Gastrocnemius medialis (tissue), 4 donors: ENCODE measurements around the gene DNAH3. TPM values are rescaled to one million over a fixed set of nuclear protein-coding genes. Genes with fewer than 3 reads are reported as not detected.
A peak's percentile ranks its signal among the peaks of the same experiment; 100 is the strongest.
"Not testable (repeated sequence)": the region's sequence is repeated elsewhere in the genome, so short reads cannot be mapped to it uniquely, and the experiment has no call there.

ENCODE experiments used
- ATAC-seq, 2 donors: fragments of 150-250 bp; one replicate each; pipeline ENCODE4 v1.9.1; 2016
- DNase-seq, 2 donors: peaks; one replicate each; pipeline ENCODE4 v3.0.0-alpha.2; 2019
- H3K27ac ChIP-seq, 4 donors: fragments of 200-600 bp; sonication (generic); 1 replicate in 1 of 4; 2 replicates in 3 of 4; pipeline ENCODE4 v1.5.1; 2016 to 2018; ENCODE audit warnings: mild to moderate bottlenecking in 2 of 4, moderate library complexity in 1 of 4
- H3K27me3 ChIP-seq, 3 donors: fragments of 200-600 bp; sonication (generic) in 2 of 3; 1 replicate in 1 of 3; 2 replicates in 2 of 3; pipeline versions ENCODE4 v1.5.1 to v1.6.0; 2016 to 2019; ENCODE audit warnings: mild to moderate bottlenecking in 1 of 3, moderate library complexity in 1 of 3
- H3K36me3 ChIP-seq, 2 donors: fragments of 200-600 bp; sonication (generic) in 1 of 2; one replicate each; pipeline ENCODE4 v1.5.1; 2017 to 2018
- H3K4me1 ChIP-seq, 2 donors: fragments of 200-600 bp; sonication (generic) in 1 of 2; one replicate each; pipeline ENCODE4 v1.5.1; 2016 to 2017; ENCODE audit warnings: mild to moderate bottlenecking in 2 of 2
- H3K4me3 ChIP-seq, 4 donors: fragments of 200-600 bp; sonication (generic) in 3 of 4; 1 replicate in 1 of 4; 2 replicates in 3 of 4; pipeline ENCODE4 v1.5.1; 2016 to 2019; ENCODE audit warnings: mild to moderate bottlenecking in 2 of 4
- H3K9me3 ChIP-seq, 3 donors: fragments of 200-600 bp; sonication (generic) in 2 of 3; 1 replicate in 1 of 3; 2 replicates in 2 of 3; pipeline ENCODE4 v1.5.1; 2016 to 2019
- POLR2A ChIP-seq, 2 donors: fragments of 450-650 bp; IDR thresholded peaks; one replicate each; pipeline ENCODE4 v1.6.1; 2017; ENCODE audit warnings: antibody characterized with exemption in 2 of 2, mild to moderate bottlenecking in 2 of 2, moderate library complexity in 2 of 2
- in situ Hi-C, 4 donors: fragments of 200-750 bp; cut with MboI; loops; one replicate each; pipeline versions ENCODE4 v1.15.0 to v1.8.0; 2017; ENCODE audit warnings: low sequenced_read_pairs in 4 of 4
- intact Hi-C: fragments of 100-400 bp; cut with DNase I; formaldehyde crosslinking; loops from one replicate; pipeline ENCODE4 v1.15.1; 2023; ENCODE audit warnings: low total_unique reads
- total RNA-seq, 4 donors: library from RNA; depleted of rRNA; stranded (reverse); fragments of >200 nt; gene quantifications; one replicate each; pipeline versions ENCODE4 v1.1.0 to v1.2.3, GENCODE V29; 2016
- TF ChIP-seq, protein P1 (sequence below), 5 experiments: fragments of 450-650 bp in 3 of 5; fragments of 200-600 bp in 2 of 5; sonication (generic) in 2 of 5; IDR thresholded peaks in 4 of 5; conservative IDR thresholded peaks in 1 of 5; 1 replicate in 4 of 5; 2 replicates in 1 of 5; pipeline ENCODE4 v1.5.1; 2016 to 2019; ENCODE audit warnings: antibody characterized with exemption in 5 of 5, mild to moderate bottlenecking in 3 of 5, moderate library complexity in 3 of 5

The DNAH3 gene
- total RNA-seq, 4 donors from 2014 or later = 0.02 to 0.47 (median 0.21) TPM

DNA sequence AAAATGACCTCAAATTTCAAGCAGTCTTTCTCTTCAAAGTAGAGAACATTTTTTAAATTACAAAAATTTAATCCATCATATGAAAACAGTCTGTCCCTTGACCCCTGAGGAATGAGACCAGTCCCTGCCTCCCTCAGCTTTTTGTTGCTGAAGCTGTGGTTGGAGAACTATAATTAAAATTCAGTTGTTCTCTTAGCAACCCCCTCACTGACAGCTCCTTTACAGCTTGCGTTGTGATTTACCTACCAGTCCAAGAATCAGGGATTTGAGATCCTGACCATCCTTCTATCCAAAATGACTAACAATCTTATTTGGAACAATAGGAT lies 220.3 kb downstream of the DNAH3 start:
- in situ Hi-C loops = no loop called here
- no peak overlapping the region for H3K4me3 ChIP-seq
- no peak for TF ChIP-seq POLR2A (IDR thresholded peaks at IDR 0.05)
- TF ChIP-seq, protein P1, sequence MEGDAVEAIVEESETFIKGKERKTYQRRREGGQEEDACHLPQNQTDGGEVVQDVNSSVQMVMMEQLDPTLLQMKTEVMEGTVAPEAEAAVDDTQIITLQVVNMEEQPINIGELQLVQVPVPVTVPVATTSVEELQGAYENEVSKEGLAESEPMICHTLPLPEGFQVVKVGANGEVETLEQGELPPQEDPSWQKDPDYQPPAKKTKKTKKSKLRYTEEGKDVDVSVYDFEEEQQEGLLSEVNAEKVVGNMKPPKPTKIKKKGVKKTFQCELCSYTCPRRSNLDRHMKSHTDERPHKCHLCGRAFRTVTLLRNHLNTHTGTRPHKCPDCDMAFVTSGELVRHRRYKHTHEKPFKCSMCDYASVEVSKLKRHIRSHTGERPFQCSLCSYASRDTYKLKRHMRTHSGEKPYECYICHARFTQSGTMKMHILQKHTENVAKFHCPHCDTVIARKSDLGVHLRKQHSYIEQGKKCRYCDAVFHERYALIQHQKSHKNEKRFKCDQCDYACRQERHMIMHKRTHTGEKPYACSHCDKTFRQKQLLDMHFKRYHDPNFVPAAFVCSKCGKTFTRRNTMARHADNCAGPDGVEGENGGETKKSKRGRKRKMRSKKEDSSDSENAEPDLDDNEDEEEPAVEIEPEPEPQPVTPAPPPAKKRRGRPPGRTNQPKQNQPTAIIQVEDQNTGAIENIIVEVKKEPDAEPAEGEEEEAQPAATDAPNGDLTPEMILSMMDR (IDR thresholded peaks at IDR 0.05 in 4 of 5, conservative IDR thresholded peaks at IDR 0.05 in 1 of 5) = no peak

DNA sequence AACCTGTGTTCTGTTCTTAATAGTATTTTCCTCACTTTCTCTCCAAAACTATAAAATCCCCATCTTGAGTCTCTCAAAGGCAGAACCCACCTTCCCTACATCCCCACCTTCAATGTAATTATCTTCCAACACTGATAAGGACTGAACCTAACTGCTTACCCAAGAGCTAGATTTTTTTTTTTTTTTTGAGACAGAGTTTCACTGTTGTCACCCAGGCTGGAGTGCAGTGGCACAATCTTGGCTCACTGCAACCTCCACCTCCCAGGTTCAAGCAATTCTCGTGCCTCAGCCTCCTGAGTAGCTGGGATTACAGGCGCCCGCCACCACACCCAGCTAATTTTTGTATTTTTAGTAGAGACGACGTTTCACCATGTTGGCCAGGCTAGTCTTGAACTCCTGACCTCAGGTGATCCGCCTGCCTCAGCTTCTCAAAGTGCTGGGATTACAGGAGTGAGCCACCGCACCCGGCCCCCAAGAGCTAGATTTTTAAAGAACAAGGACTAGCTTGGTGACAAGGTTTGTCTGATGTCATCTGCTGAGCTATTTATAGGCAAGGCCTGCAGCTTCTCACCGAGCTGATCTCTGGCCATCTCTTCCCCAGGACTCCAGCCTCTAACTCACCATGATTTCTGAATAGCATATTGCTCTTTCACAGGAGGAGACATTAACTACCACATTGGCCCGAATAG lies 220.8 kb downstream of the DNAH3 start:
- H3K4me1 ChIP-seq, H3K9me3 ChIP-seq, H3K36me3 ChIP-seq, H3K4me3 ChIP-seq, in situ Hi-C loops, intact Hi-C loops, H3K27me3 ChIP-seq: not testable (repeated sequence)
- H3K27ac ChIP-seq = peak overlapping the region; percentile 31 to 67 (median 43)
- ATAC-seq (peak; percentile 47 to 88), DNase-seq (peak in 1 of 2 donors; percentile 20)

More for the DNA sequence above, 220.3 kb downstream of the DNAH3 start:
- Histone ChIP-seq H3K27me3 (no peaks in the 10 kb centered on the region), H3K27ac (peak overlapping the region; percentile 31 to 67 (median 43)), H3K36me3 (peaks cover 0 to 3% of the 10 kb centered on the region in 2 donors), H3K9me3 (no peaks in the 10 kb centered on the region), H3K4me1 (peaks cover 6 to 7% of the 10 kb centered on the region in 2 donors)
- no peak for ATAC-seq
- intact Hi-C loops = no loop called here
- no peak for DNase-seq

DNA sequence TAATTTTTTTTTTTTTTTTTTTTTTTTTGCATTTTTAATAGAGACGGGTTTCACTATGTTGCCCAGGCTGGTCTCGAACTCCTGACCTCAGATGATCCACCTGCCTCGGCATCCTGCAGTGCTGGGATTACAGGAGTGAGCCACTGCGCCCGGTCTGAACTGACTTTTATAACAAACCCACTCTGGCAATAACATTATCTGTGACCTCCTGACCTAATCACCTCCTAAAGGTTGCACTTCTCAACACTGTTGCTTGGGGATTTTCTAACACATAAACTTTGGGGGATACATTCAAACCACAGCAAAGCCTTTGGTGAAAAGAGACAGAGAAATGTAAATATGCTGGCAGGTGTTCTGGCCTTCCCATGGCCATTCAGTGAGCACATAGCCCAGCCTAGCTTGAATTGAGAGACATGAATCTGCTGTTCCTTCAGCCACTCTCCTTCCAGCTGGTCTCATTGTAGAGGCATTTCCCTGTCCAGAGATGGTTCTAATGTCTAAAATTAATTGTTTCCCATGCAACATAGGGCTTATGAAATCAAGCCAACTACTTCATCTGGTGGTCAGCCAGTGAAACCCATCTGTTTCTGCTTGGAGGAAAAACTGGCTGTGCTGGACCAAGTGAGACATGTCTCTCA lies 221.8 kb downstream of the DNAH3 start:
- in situ Hi-C loops (no loop called here), intact Hi-C loops (no loop called here)
- Histone ChIP-seq H3K27ac (no peak overlapping the region), H3K9me3 (no peaks in the 10 kb centered on the region), H3K4me3 (no peak overlapping the region), H3K36me3 (peaks cover 0 to 10% of the 10 kb centered on the region in 2 donors), H3K4me1 (peaks cover 6 to 7% of the 10 kb centered on the region in 2 donors), H3K27me3 (no peaks in the 10 kb centered on the region)
- DNase-seq (no peak), ATAC-seq (no peak)
- TF ChIP-seq, protein P1 (IDR thresholded peaks at IDR 0.05 in 4 of 5, conservative IDR thresholded peaks at IDR 0.05 in 1 of 5) = no peak
- no peak for TF ChIP-seq POLR2A (IDR thresholded peaks at IDR 0.05)

DNA sequence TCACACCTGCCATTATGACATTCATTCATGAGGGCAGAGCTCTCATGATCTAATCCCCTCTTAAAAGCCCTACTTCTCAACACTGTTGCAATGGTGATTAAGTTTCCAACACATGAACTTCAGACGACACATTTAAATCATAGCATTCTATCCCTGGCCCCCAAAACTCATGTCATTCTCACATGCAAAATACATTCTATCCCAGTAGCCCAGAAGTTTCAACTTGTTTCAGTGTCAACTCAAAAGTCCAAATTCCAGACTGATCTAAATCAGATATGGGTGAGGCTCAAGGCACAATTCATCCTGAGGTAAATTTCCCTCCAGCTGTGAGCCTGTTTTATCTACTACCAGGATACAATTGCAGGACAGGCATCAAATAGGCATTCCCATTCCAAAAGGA lies 224.9 kb downstream of the DNAH3 start:
- ATAC-seq (no peak), DNase-seq (no peak)
- Histone ChIP-seq H3K36me3 (peaks cover 0 to 10% of the 10 kb centered on the region in 2 donors), H3K9me3 (no peaks in the 10 kb centered on the region), H3K4me1 (peaks cover 6 to 7% of the 10 kb centered on the region in 2 donors), H3K27me3 (no peaks in the 10 kb centered on the region), H3K4me3 (no peak overlapping the region), H3K27ac (no peak overlapping the region)
- intact Hi-C loops = no loop called here
- in situ Hi-C loops = no loop called here
- TF ChIP-seq POLR2A (IDR thresholded peaks at IDR 0.05) = no peak
- TF ChIP-seq, protein P1 (IDR thresholded peaks at IDR 0.05 in 4 of 5, conservative IDR thresholded peaks at IDR 0.05 in 1 of 5) = no peak

DNA sequence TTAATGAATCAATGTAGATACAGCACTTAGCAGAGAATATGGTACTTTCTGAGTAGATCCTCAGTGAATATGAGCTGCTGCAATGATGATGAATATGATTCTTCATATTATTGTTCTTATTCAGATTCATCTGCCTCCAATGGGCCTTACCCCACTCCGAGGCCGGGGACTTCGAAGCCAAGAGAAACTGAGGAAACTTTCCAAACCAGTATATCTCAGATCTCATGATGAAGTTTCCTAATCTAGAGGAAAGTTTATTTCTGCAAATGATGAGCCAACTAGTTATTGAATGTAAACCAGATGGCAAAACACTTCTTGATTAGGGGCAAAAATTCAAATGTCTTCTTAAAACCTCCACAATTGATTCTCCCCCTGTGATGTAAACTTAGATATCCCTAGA lies 226.8 kb downstream of the DNAH3 start:
- H3K9me3 ChIP-seq = no peaks in the 10 kb centered on the region
- ATAC-seq (no peak), DNase-seq (no peak)
- intact Hi-C loops (no loop called here), in situ Hi-C loops (no loop called here)
- no peaks in the 10 kb centered on the region for H3K27me3 ChIP-seq
- TF ChIP-seq POLR2A (IDR thresholded peaks at IDR 0.05) = no peak
- TF ChIP-seq, protein P1 (IDR thresholded peaks at IDR 0.05 in 4 of 5, conservative IDR thresholded peaks at IDR 0.05 in 1 of 5) = no peak
- no peak overlapping the region for H3K27ac ChIP-seq
- H3K36me3 ChIP-seq = peaks cover 0 to 10% of the 10 kb centered on the region in 2 donors
- no peak overlapping the region for H3K4me3 ChIP-seq
- H3K4me1 ChIP-seq = peaks cover 3 to 5% of the 10 kb centered on the region in 2 donors
